ENCODE results near the gene CLDN9. TPM values are rescaled to one million over a fixed set of nuclear protein-coding genes. Genes with fewer than 3 reads are reported as not detected.

The CLDN9 gene
- total and polyA plus RNA-seq, 9 of the 15 experiments (the other 6 are each of a cell fraction or from before 2014, with no cell fraction given) = 0.12 to 0.44 (median 0.22) TPM; not detected in 4

DNA sequence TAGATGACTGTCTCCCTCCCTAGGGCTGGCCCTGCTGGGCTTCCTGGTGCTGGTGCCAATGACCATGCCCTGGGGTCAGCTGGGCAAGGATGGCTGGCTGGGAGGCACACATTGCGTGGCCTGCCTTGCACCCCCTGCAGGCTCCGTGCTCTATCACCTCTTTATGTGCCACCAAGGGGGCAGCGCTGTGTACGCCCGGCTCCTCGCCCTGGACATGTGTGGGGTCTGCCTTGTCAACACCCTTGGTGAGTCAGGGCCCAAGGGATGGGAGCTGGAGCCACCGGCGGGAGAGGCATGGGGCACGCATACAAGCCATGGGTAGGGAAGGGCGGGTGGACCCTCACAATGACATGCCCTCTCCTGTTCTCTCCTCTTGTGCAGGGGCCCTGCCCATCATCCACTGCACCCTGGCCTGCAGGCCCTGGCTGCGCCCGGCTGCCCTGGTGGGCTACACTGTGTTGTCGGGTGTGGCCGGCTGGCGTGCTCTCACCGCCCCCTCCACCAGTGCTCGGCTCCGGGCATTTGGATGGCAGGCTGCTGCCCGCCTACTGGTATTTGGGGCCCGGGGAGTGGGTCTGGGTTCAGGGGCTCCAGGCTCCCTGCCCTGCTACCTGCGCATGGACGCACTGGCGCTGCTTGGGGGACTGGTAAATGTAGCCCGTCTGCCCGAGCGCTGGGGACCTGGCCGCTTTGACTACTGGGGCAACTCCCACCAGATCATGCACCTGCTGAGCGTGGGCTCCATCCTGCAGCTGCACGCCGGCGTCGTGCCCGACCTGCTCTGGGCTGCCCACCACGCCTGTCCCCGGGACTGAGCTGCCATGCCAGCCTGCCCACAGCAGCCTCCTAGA, 41.4 kb upstream of the CLDN9 start (continued):
- TF ChIP-seq ZNF551 (CRISPR knock-in tag; IDR thresholded peaks at IDR 0.05) = no peak
- TF ChIP-seq, protein P1, sequence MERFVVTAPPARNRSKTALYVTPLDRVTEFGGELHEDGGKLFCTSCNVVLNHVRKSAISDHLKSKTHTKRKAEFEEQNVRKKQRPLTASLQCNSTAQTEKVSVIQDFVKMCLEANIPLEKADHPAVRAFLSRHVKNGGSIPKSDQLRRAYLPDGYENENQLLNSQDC (CRISPR knock-in tag; IDR thresholded peaks at IDR 0.05) = no peak
- peak; percentile 11 for TF ChIP-seq POLR2A (conservative IDR thresholded peaks at IDR 0.05)
- peak; percentile 75 for TF ChIP-seq RBFOX2 (IDR thresholded peaks at IDR 0.05; ENCODE audit: low read depth, low read length)
- TF ChIP-seq ELF4 (CRISPR knock-in tag; IDR thresholded peaks at IDR 0.05) = no peak
- peak; percentile 69 for TF ChIP-seq HMGN3 (IDR thresholded peaks at IDR 0.05; ENCODE audit: borderline replicate concordance, extremely low read depth, insufficient read length, low read depth, low read length)
- TF ChIP-seq, protein P2, sequence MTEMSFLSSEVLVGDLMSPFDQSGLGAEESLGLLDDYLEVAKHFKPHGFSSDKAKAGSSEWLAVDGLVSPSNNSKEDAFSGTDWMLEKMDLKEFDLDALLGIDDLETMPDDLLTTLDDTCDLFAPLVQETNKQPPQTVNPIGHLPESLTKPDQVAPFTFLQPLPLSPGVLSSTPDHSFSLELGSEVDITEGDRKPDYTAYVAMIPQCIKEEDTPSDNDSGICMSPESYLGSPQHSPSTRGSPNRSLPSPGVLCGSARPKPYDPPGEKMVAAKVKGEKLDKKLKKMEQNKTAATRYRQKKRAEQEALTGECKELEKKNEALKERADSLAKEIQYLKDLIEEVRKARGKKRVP (CRISPR knock-in tag; IDR thresholded peaks at IDR 0.05) = no peak
- no peak for TF ChIP-seq ZNF696 (CRISPR knock-in tag; conservative IDR thresholded peaks at IDR 0.05)
- TF ChIP-seq NCOR1 (IDR thresholded peaks at IDR 0.05) = no peak
- TF ChIP-seq, protein P3, sequence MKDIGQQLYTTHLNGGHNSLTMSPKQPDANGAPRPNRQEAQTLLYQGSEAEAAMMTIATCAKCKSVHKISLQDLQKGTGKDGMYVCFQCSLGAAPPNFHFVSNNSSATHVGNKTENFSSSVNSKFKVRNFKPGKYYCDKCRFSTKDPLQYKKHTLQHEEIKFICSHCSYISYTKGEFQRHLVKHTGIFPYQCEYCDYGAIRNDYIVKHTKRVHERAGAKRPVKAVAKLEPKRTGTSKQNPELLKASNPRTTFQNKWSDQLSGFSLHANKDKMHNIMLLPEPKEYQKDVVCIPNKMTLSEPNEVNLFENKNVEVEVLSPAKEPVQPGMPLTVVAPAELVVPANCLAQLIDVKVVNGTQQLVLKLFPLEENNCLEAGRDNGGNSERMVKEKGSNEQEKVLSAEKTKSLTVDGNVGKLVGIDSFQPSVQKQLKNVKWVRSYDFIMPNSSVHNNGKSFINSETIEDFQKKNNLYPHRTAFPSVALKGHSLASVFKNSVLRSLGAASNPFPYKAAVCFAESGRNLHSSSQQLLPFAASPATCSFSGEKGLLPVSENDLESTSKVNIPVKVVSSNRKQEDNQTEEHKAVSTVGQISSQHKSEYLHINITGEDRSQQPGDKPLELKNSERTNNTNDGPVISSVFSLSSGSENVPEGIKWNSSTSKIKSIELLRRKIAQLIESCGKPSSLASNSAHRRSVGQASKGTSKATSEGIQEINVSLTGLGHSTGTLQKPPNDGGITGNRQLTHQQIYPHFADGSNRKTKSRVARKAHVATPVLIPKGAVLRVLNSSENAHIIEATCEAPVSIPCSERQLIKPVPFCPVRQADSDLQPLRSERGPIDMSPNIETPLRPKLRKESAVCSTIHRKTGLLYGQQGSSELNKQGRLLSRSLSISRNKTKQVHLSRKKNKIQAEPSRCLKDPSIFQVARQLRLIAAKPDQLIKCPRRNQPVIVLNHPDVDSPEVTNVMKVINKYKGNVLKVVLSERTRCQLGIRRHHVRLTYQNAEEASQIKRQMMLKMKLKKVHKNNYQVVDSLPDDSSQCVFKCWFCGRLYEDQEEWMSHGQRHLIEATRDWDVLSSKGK (CRISPR knock-in tag; IDR thresholded peaks at IDR 0.05) = no peak
- TF ChIP-seq RBM22 (IDR thresholded peaks at IDR 0.05; ENCODE audit: low read depth, low read length, poor library complexity, severe bottlenecking) = peak; percentile 91
- TF ChIP-seq BRF1 (IDR thresholded peaks at IDR 0.05; ENCODE audit: borderline replicate concordance, extremely low read depth, insufficient read length) = no peak
- no peak for TF ChIP-seq SMC3 (conservative IDR thresholded peaks at IDR 0.05; ENCODE audit: insufficient read depth, low read depth, low read length)
- no peak for TF ChIP-seq ZNF12 (CRISPR knock-in tag; IDR thresholded peaks at IDR 0.05)
- no peak for TF ChIP-seq XRCC3 (IDR thresholded peaks at IDR 0.05)
- peak; percentile 7; the same call in 1 of the 2 replicates for TF ChIP-seq MYNN (IDR thresholded peaks at IDR 0.05)
- no peak for TF ChIP-seq MYNN (CRISPR knock-in tag; IDR thresholded peaks at IDR 0.05)
- TF ChIP-seq ZBTB17 (CRISPR knock-in tag; IDR thresholded peaks at IDR 0.05) = no peak
- no peak for TF ChIP-seq NR2F6 (CRISPR knock-in tag; IDR thresholded peaks at IDR 0.05)
- TF ChIP-seq CCNT2 (IDR thresholded peaks at IDR 0.05; ENCODE audit: borderline replicate concordance, extremely low read depth, insufficient read length, low read depth, low read length) = peak; percentile 14
- no peak for TF ChIP-seq ZZZ3 (IDR thresholded peaks at IDR 0.05)
- TF ChIP-seq, protein P4, sequence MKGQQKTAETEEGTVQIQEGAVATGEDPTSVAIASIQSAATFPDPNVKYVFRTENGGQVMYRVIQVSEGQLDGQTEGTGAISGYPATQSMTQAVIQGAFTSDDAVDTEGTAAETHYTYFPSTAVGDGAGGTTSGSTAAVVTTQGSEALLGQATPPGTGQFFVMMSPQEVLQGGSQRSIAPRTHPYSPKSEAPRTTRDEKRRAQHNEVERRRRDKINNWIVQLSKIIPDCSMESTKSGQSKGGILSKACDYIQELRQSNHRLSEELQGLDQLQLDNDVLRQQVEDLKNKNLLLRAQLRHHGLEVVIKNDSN (CRISPR knock-in tag; IDR thresholded peaks at IDR 0.05) = peak; percentile 1; the same call in 1 of the 2 replicates
